ENCODE measurements around the gene GMDS.

DNA sequence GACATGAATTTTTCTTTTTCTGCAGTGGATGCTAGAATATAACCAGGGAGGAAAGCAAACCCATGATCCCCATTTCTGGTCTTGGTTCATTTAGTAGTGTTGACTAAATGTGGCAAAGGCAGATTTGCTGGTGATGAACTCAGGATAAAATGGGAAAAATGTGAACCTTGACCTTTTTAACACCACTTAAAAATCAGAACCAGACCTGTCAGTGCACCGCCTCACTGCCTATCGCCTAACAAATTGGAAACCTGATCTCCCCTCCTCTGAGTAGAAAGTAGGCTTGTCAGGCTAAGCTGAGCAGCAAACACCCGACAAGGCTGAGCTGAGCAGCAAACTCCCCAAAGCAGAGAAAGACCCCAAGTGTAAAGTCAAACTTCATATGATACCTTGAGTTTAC lies 380.9 kb downstream of the GMDS start:
- TF ChIP-seq POLR2A (IDR thresholded peaks at IDR 0.05; ENCODE audit: low read depth, low read length) = no peak
- TF ChIP-seq, protein P1, sequence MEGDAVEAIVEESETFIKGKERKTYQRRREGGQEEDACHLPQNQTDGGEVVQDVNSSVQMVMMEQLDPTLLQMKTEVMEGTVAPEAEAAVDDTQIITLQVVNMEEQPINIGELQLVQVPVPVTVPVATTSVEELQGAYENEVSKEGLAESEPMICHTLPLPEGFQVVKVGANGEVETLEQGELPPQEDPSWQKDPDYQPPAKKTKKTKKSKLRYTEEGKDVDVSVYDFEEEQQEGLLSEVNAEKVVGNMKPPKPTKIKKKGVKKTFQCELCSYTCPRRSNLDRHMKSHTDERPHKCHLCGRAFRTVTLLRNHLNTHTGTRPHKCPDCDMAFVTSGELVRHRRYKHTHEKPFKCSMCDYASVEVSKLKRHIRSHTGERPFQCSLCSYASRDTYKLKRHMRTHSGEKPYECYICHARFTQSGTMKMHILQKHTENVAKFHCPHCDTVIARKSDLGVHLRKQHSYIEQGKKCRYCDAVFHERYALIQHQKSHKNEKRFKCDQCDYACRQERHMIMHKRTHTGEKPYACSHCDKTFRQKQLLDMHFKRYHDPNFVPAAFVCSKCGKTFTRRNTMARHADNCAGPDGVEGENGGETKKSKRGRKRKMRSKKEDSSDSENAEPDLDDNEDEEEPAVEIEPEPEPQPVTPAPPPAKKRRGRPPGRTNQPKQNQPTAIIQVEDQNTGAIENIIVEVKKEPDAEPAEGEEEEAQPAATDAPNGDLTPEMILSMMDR (IDR thresholded peaks at IDR 0.05; ENCODE audit: extremely low read depth in 1 of 2, insufficient read depth in 1 of 2, low read depth in 1 of 2, low read length in 2 of 2) = no peak

Measured in endothelial cell of umbilical vein (primary cell).